Esophagus (tissue), 2 donors: ENCODE results near the gene GPR107. TPM values are rescaled to one million over a fixed set of nuclear protein-coding genes. Genes with fewer than 3 reads are reported as not detected.
A peak's percentile ranks its signal among the peaks of the same experiment; 100 is the strongest.
"Not testable (repeated sequence)": the region's sequence is repeated elsewhere in the genome, so short reads cannot be mapped to it uniquely, and the experiment has no call there.

ENCODE experiments used
- H3K27ac ChIP-seq, 2 donors: one replicate each; pipeline ENCODE4 v1.5.1; 2013; ENCODE audit warnings: low read depth in 2 of 2, mild to moderate bottlenecking in 2 of 2, inconsistent platforms in 1 of 2, low read length in 1 of 2, moderate library complexity in 1 of 2
- H3K27me3 ChIP-seq, 2 donors: one replicate each; pipeline ENCODE4 v1.6.1; 2013; ENCODE audit warnings: low read length in 2 of 2, control low read depth in 1 of 2, mild to moderate bottlenecking in 1 of 2; ENCODE audit not compliant: insufficient read depth in 2 of 2, control insufficient read depth in 1 of 2
- H3K36me3 ChIP-seq, 2 donors: one replicate each; pipeline ENCODE4 v1.6.1; 2013; ENCODE audit warnings: low read length in 1 of 2; ENCODE audit not compliant: control insufficient read depth in 2 of 2, insufficient read depth in 2 of 2
- H3K4me1 ChIP-seq, 2 donors: one replicate each; pipeline ENCODE4 v1.6.1; 2013; ENCODE audit warnings: low read length in 1 of 2; ENCODE audit not compliant: control insufficient read depth in 2 of 2, insufficient read depth in 2 of 2
- H3K4me3 ChIP-seq, 2 donors: one replicate each; pipeline ENCODE4 v1.5.1; 2013; ENCODE audit warnings: low read length in 2 of 2, mild to moderate bottlenecking in 2 of 2, low read depth in 1 of 2, moderate library complexity in 1 of 2
- H3K9me3 ChIP-seq, 2 donors: one replicate each; pipeline ENCODE4 v1.6.1; 2013; ENCODE audit warnings: mild to moderate bottlenecking in 2 of 2, low read depth in 1 of 2, low read length in 1 of 2, moderate library complexity in 1 of 2; ENCODE audit not compliant: control insufficient read depth in 2 of 2, insufficient read depth in 1 of 2
- WGBS, 2 donors: extraction: QIAGEN DNeasy Blood & Tissue Kit; methylation state at CpG; one replicate each; pipeline ENCODE4 v1.1.7; 2013; 5-methylcytosine and 5-hydroxymethylcytosine counted together
- polyA plus RNA-seq, 2 donors: library from polyadenylated mRNA; stranded (reverse); fragments of 200-250 nt; gene quantifications; one replicate each; pipeline ENCODE4 v1.2.3, GENCODE V29; 2013
- donor health status: healthy with polysubstance abuse.
- donor health status: Bipolar disorder and iron deficiency.

The GPR107 gene
- polyA plus RNA-seq, 2 donors = 8.6 to 12.2 TPM

DNA sequence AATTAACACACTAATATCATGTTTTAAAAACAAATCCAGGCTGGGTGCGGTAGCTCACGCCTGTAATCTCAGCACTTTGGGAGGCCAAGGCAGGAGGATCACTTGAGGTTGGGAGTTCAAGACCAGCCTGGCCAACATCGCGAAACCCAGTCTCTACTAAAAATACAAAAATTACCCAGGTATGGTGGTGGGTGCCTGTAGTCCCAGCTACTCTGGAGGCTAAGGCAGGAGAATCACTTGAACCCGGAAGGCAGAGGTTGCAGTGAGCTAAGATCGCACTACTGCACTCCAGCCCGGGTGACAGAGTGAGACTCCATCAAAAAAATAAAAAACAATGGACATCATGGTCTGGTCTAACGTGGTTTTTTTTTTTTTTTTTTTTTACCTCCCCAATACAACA lies 36.2 kb upstream of the GPR107 start:
- not testable (repeated sequence) for H3K27ac ChIP-seq, H3K9me3 ChIP-seq, H3K27me3 ChIP-seq, H3K4me1 ChIP-seq, H3K36me3 ChIP-seq, H3K4me3 ChIP-seq
- WGBS, 2 donors = 91 to 93% methylated on average over 8 of the region's 8 CpGs

DNA sequence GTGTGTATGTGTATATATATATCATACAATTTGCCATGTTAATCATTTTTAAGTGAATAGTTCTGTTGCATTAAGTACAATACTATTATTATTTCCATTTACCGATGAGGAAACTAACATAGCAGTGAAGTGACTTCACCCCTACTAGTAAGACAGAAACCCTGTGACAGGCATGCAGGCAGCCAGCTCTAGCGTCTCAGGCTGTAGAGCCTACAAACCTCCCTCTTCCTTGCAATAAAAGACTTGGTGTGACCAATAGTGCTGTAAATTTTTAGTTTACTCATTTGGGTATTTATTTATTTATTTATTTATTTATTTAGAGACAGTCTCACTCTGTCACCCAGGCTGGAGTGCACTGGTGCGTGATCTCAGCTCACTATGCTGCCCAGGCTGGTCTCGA lies 35.4 kb upstream of the GPR107 start:
- 82 to 85% methylated on average over 4 of the region's 4 CpGs for WGBS, 2 donors
- Histone ChIP-seq H3K27ac (no peak overlapping the region), H3K9me3 (no peaks in the 10 kb centered on the region), H3K27me3 (no peaks in the 10 kb centered on the region), H3K36me3 (no peaks in the 10 kb centered on the region), H3K4me1 (peaks cover 2 to 4% of the 10 kb centered on the region in 2 donors), H3K4me3 (no peak overlapping the region)

DNA sequence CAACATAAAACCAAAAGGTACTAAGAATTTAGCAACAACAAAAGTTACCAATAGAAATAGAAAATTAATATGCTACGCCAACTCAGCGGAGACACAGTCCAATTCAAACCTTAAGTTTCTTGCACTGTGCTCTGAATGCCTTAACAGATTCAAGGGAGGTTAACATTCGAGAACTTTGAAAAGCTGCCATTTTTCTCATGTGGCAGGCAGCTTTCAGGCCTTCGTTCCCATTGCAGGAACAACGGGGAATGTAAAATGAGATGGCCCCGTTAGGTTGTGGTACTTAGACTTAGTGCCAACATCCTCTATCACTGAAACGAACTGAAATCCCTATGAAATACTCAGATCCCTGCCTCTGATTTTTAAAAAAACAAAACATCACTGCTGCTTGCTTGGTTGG lies 33.1 kb upstream of the GPR107 start:
- Histone ChIP-seq H3K4me1 (peaks cover 4 to 7% of the 10 kb centered on the region in 2 donors), H3K27ac (no peak overlapping the region), H3K4me3 (no peak overlapping the region), H3K27me3 (no peaks in the 10 kb centered on the region), H3K36me3 (no peaks in the 10 kb centered on the region), H3K9me3 (no peaks in the 10 kb centered on the region)
- WGBS, 2 donors = 54 to 55% methylated on average over 7 of the region's 7 CpGs

DNA sequence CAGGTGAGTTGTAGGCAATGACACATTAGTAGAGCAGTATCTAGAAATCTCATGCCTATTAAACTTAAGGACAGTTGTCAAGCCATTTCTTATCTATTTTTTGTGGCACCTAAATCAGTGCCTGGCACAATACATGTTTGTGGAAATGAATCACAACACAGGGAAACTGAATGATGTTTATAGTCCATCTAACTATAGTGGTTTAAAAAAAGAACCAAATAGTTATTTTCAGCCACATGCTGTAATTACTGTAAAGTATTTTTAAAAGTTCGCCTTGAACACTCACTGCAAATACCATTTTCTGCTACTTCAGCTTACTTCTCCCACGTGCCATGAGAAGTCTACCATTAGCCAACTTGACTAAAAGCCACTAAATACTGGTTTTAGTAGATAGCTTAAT lies 32.6 kb upstream of the GPR107 start:
- 59 to 72% methylated on average over 2 of the region's 2 CpGs for WGBS, 2 donors
- no peak overlapping the region for H3K4me3 ChIP-seq
- peaks cover 4 to 7% of the 10 kb centered on the region in 2 donors for H3K4me1 ChIP-seq
- no peaks in the 10 kb centered on the region for H3K36me3 ChIP-seq
- no peak overlapping the region for H3K27ac ChIP-seq
- no peaks in the 10 kb centered on the region for H3K27me3 ChIP-seq
- H3K9me3 ChIP-seq = no peaks in the 10 kb centered on the region

DNA sequence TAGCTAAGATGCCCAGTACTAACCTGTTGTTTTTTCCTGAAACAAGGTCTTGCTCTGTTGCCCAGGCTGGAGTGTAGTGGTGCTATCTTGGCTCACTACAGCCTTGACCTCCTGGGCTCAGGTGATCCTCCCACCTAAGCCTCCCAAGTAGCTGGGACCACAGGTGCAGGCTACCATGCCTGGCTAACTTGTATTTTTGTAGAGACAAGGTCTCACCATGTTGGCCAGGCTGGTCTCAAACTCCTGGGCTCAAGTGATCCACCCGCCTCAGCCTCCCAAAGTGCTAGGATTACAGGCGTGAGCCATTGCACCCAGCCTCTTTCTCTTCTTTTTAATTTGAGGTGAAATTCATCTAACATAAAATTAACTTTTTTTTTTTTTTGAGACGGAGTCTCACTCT lies 31.9 kb upstream of the GPR107 start:
- not testable (repeated sequence) for H3K27ac ChIP-seq, H3K4me3 ChIP-seq, H3K27me3 ChIP-seq, H3K36me3 ChIP-seq, H3K9me3 ChIP-seq, H3K4me1 ChIP-seq
- 94 to 95% methylated on average over 3 of the region's 3 CpGs for WGBS, 2 donors

DNA sequence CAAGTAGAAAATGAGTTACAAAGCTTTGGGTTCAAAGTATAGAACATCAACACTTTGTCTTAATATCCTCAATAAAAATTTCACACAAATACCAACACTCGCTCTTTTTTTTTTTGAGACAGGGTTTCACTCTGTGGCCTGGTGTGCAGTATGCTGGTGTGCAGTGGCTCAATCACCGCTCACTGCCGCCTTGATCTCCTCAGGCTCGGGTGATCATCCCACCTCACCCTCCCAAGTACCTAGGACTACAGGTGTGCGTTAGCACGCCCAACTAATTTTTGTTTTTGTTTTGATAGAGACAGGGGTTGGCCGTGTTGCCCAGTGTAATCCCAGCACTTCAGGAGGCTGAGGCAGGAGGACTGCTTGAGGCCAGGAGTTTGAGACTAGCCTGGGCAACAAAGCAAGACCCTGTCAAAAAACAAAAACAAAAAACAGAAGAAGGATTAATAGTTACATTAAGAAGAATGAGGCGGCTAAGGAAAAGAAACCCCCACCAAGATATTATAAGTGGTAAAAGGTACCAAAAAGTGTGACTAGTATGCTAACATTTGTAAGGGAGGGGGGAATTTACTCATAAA lies 31.1 kb upstream of the GPR107 start:
- H3K27ac ChIP-seq = no peak overlapping the region
- no peaks in the 10 kb centered on the region for H3K36me3 ChIP-seq
- WGBS, 2 donors = 79 to 80% methylated on average over 8 of the region's 8 CpGs
- H3K9me3 ChIP-seq = no peaks in the 10 kb centered on the region
- peaks cover 4 to 7% of the 10 kb centered on the region in 2 donors for H3K4me1 ChIP-seq
- H3K27me3 ChIP-seq = no peaks in the 10 kb centered on the region
- H3K4me3 ChIP-seq = no peak overlapping the region

DNA sequence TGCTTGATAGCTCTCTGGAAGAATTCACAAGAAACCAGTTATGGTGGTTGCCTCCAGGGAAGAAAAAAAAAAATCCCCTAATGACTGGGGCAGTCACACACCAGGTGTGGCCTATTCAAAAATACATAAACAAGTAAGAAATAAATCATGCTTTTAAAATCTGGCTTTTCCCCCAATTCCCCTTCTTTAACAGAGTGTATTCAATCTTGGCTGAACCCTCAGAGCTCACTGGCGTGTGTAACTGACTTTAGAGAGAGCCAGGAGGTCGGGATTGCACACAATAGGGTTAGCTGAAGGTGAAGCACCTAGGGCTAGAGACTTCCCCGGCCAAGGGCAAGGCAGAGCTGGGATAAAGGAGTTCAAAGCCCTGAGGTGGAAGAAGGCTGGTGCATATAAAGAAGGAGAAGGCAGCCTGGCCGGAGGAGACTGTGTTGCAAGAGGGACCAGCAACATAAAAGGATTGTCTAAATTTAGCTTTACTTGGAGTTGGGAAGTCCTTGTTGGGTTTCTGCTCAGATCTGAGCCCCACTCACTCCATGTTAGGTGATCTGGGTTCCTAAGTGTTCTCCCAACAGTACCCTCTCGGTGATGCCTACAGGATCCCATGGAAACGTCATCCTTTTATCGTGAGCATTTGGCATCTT lies 30.4 kb upstream of the GPR107 start:
- H3K4me1 ChIP-seq = peaks cover 4 to 7% of the 10 kb centered on the region in 2 donors
- no peaks in the 10 kb centered on the region for H3K36me3 ChIP-seq
- 39 to 57% methylated on average over 7 of the region's 7 CpGs for WGBS, 2 donors
- H3K9me3 ChIP-seq = no peaks in the 10 kb centered on the region
- H3K4me3 ChIP-seq = no peak overlapping the region
- peak overlapping the region; percentile 30 to 61 for H3K27ac ChIP-seq
- H3K27me3 ChIP-seq = no peaks in the 10 kb centered on the region

DNA sequence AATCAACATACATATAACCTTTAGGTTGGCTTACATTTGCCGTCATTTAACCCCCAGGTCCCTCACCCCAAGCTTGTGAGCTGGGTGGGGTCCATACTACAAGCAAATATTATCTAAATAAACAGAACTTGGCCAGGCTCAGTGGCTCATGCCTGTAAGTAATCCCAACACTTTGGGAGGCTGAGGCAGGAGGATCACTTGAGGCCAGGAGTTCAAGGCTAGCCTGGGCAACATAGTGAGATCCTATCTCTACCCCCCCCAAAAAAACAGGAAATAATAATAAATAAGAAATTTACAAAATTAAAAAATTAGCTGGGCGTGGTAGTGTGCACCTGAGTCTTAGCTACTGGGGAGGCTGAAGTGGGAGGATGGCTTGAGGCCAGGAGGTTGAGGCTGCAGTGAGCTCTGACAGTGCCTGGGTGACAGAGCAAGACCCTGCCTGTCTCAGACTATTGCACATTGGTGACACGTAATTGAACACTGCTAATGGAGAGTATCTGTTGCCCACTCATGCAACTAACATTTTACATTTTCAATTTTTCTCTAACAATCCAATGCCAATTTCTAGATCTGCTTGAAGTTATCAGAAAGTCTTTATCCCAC lies 29.6 kb upstream of the GPR107 start:
- Histone ChIP-seq H3K9me3 (no peaks in the 10 kb centered on the region), H3K27ac (peak overlapping the region; percentile 30 to 60), H3K27me3 (no peaks in the 10 kb centered on the region), H3K4me1 (peaks cover 4 to 7% of the 10 kb centered on the region in 2 donors), H3K4me3 (no peak overlapping the region), H3K36me3 (no peaks in the 10 kb centered on the region)
- WGBS, 2 donors = 81 to 91% methylated on average over 3 of the region's 3 CpGs

DNA sequence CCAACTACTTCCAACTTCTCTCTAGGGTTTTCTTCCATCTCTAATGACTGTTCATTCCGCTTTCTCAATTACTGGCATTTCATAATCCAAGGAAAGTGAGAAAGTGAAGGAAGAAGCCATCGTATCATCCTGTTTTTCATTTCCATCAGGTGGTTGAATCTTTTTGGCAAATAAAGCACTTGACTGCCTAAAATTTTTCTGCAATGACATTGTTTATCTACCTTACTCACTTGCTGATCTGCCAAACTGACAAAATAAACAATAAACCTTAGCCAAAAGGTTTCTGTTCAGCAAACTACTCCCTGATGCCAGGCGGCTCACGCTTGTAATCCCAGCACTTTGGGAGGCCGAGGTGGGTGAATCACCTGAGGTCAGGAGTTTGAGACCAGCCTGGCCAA lies 29.1 kb upstream of the GPR107 start:
- H3K9me3 ChIP-seq = no peaks in the 10 kb centered on the region
- 48 to 59% methylated on average over 5 of the region's 5 CpGs for WGBS, 2 donors
- H3K36me3 ChIP-seq = no peaks in the 10 kb centered on the region
- H3K4me3 ChIP-seq = no peak overlapping the region
- H3K27me3 ChIP-seq = no peaks in the 10 kb centered on the region
- H3K27ac ChIP-seq = no peak overlapping the region
- peaks cover 4 to 7% of the 10 kb centered on the region in 2 donors for H3K4me1 ChIP-seq
